ENCODE measurements around the gene HAVCR1. TPM values are rescaled to one million over a fixed set of nuclear protein-coding genes. Genes with fewer than 3 reads are reported as not detected.
A peak's percentile ranks its signal among the peaks of the same experiment; 100 is the strongest.

The HAVCR1 gene
- total RNA-seq, 3 donors from 2014 or later (not counting 1 experiment from before 2014, with no cell fraction given), result 7.2 to 14.6 (median 10.9) TPM

- Histone ChIP-seq H3K9me3 (ENCODE audit: control insufficient read depth, insufficient read depth, low read length) (no peaks in the 10 kb centered on the region), H3K27me3 (ENCODE audit: control insufficient read depth, insufficient read depth, low read length) (no peaks in the 10 kb centered on the region), H3K27ac (ENCODE audit: low read length) (no peak overlapping the region), H3K4me1 (ENCODE audit: control insufficient read depth, insufficient read depth, low read length) (peaks cover 8% of the 10 kb centered on the region), H3K36me3 (ENCODE audit: control insufficient read depth, insufficient read depth, low read length) (no peaks in the 10 kb centered on the region), H3K4me3 (ENCODE audit: low read length) (no peak overlapping the region)
- TF ChIP-seq CTCF (IDR thresholded peaks at IDR 0.05), result no peak
- H3K27ac Mint-ChIP-seq, result peak overlapping the region in 1 of 2 donors; percentile 27
- intact Hi-C loops (cut with micrococcal nuclease), result no loop called here
- ATAC-seq (no peak), DNase-seq (no peak)
- H3K4me3 Mint-ChIP-seq, result no peak overlapping the region
- no peaks in the 10 kb centered on the region for H3K36me3 Mint-ChIP-seq
- H3K4me1 Mint-ChIP-seq, result peaks cover 13 to 27% of the 10 kb centered on the region in 2 donors
- WGBS (ENCODE audit: insufficient coverage), result 93% methylated on average over 3 of the region's 3 CpGs
- no peaks in the 10 kb centered on the region for H3K9me3 Mint-ChIP-seq
- no peaks in the 10 kb centered on the region for H3K27me3 Mint-ChIP-seq (ENCODE audit: low read depth in 2 of 2)
Observed at GRCh38 chr5:157069949-157070348, 11.0 kb upstream of the HAVCR1 start.

GRCh38 chr5:157068785-157069184 lies 9.9 kb upstream of the HAVCR1 start:
- no peaks in the 10 kb centered on the region for H3K9me3 Mint-ChIP-seq
- Histone ChIP-seq H3K9me3 (ENCODE audit: control insufficient read depth, insufficient read depth, low read length) (no peaks in the 10 kb centered on the region), H3K4me3 (ENCODE audit: low read length) (no peak overlapping the region), H3K36me3 (ENCODE audit: control insufficient read depth, insufficient read depth, low read length) (no peaks in the 10 kb centered on the region), H3K4me1 (ENCODE audit: control insufficient read depth, insufficient read depth, low read length) (peaks cover 8% of the 10 kb centered on the region), H3K27ac (ENCODE audit: low read length) (no peak overlapping the region), H3K27me3 (ENCODE audit: control insufficient read depth, insufficient read depth, low read length) (no peaks in the 10 kb centered on the region)
- DNase-seq (no peak), ATAC-seq (no peak)
- intact Hi-C loops (cut with micrococcal nuclease), result no loop called here
- H3K4me1 Mint-ChIP-seq, result peaks cover 17 to 33% of the 10 kb centered on the region in 2 donors
- 91% methylated on average over 5 of the region's 5 CpGs for WGBS (ENCODE audit: insufficient coverage)
- H3K27me3 Mint-ChIP-seq (ENCODE audit: low read depth in 2 of 2), result no peaks in the 10 kb centered on the region
- H3K36me3 Mint-ChIP-seq, result no peaks in the 10 kb centered on the region
- H3K4me3 Mint-ChIP-seq, result no peak overlapping the region
- no peak for TF ChIP-seq CTCF (IDR thresholded peaks at IDR 0.05)
- peak overlapping the region in 1 of 2 donors; percentile 36 for H3K27ac Mint-ChIP-seq

- H3K4me3 ChIP-seq (ENCODE audit: low read length), result no peak overlapping the region
- ATAC-seq (no peak), DNase-seq (no peak)
- Mint-ChIP-seq H3K27ac (peak overlapping the region in 1 of 2 donors; percentile 36), H3K4me1 (peaks cover 17 to 36% of the 10 kb centered on the region in 2 donors), H3K27me3 (ENCODE audit: low read depth in 2 of 2) (no peaks in the 10 kb centered on the region), H3K9me3 (no peaks in the 10 kb centered on the region), H3K4me3 (no peak overlapping the region), H3K36me3 (no peaks in the 10 kb centered on the region)
- peaks cover 8% of the 10 kb centered on the region for H3K4me1 ChIP-seq (ENCODE audit: control insufficient read depth, insufficient read depth, low read length)
- H3K27ac ChIP-seq (ENCODE audit: low read length), result no peak overlapping the region
- no peaks in the 10 kb centered on the region for H3K27me3 ChIP-seq (ENCODE audit: control insufficient read depth, insufficient read depth, low read length)
- intact Hi-C loops (cut with micrococcal nuclease), result no loop called here
- H3K36me3 ChIP-seq (ENCODE audit: control insufficient read depth, insufficient read depth, low read length), result no peaks in the 10 kb centered on the region
- WGBS (ENCODE audit: insufficient coverage), result 90% methylated on average over 5 of the region's 5 CpGs
- TF ChIP-seq CTCF (IDR thresholded peaks at IDR 0.05), result no peak
- no peaks in the 10 kb centered on the region for H3K9me3 ChIP-seq (ENCODE audit: control insufficient read depth, insufficient read depth, low read length)
Observed at GRCh38 chr5:157068339-157068738, 9.4 kb upstream of the HAVCR1 start.

- ATAC-seq (no peak), DNase-seq (no peak)
- Mint-ChIP-seq H3K27ac (peak overlapping the region in 1 of 2 donors; percentile 48), H3K4me3 (no peak overlapping the region), H3K9me3 (no peaks in the 10 kb centered on the region), H3K36me3 (no peaks in the 10 kb centered on the region), H3K27me3 (ENCODE audit: low read depth in 2 of 2) (no peaks in the 10 kb centered on the region), H3K4me1 (peaks cover 8 to 22% of the 10 kb centered on the region in 2 donors)
- Histone ChIP-seq H3K27me3 (ENCODE audit: control insufficient read depth, insufficient read depth, low read length) (no peaks in the 10 kb centered on the region), H3K4me3 (ENCODE audit: low read length) (no peak overlapping the region), H3K9me3 (ENCODE audit: control insufficient read depth, insufficient read depth, low read length) (no peaks in the 10 kb centered on the region), H3K36me3 (ENCODE audit: control insufficient read depth, insufficient read depth, low read length) (no peaks in the 10 kb centered on the region), H3K4me1 (ENCODE audit: control insufficient read depth, insufficient read depth, low read length) (peaks cover 1% of the 10 kb centered on the region), H3K27ac (ENCODE audit: low read length) (no peak overlapping the region)
- WGBS (ENCODE audit: insufficient coverage), result 50% methylated on average over 2 of the region's 2 CpGs
- TF ChIP-seq CTCF (IDR thresholded peaks at IDR 0.05), result no peak
- intact Hi-C loops (cut with micrococcal nuclease), result no loop called here
Observed at GRCh38 chr5:157067005-157067404, 8.1 kb upstream of the HAVCR1 start.
